AG04449 (cell line): ENCODE results near the gene HMGCL.
"Not testable (repeated sequence)": the region's sequence is repeated elsewhere in the genome, so short reads cannot be mapped to it uniquely, and the experiment has no call there.

Experiments
- CTCF ChIA-PET: fragments of 350-600 bp; formaldehyde crosslinking; extraction: SDS; loops from one replicate; lab custom pipeline; 2021; ENCODE audit warnings: antibody characterized with exemption; lab: Yijun Ruan, JAX
- POLR2A ChIA-PET: fragments of 400-600, 350-600 bp; formaldehyde crosslinking; extraction: SDS; loops from one replicate; lab custom pipeline; 2020; ENCODE audit warnings: antibody characterized with exemption, inconsistent platforms; lab: Yijun Ruan, JAX
- DNase-seq: peaks from one replicate; pipeline ENCODE4 v3.0.0-alpha.2; 2010; ENCODE audit warnings: low read depth, low spot score
- H3K4me3 ChIP-seq: 2 replicates; pipeline ENCODE4 v1.5.1; 2011; ENCODE audit warnings: low read depth, mild to moderate bottlenecking, control low read depth, low read length
- TF ChIP-seq, protein P1 (sequence below): IDR thresholded peaks from one replicate; pipeline ENCODE4 v1.5.1; 2011; ENCODE audit warnings: mild to moderate bottlenecking, moderate library complexity, low read length, control low read depth, inconsistent platforms; ENCODE audit not compliant: insufficient read depth; ENCODE audit errors: missing control alignments

Gene HMGCL

DNA sequence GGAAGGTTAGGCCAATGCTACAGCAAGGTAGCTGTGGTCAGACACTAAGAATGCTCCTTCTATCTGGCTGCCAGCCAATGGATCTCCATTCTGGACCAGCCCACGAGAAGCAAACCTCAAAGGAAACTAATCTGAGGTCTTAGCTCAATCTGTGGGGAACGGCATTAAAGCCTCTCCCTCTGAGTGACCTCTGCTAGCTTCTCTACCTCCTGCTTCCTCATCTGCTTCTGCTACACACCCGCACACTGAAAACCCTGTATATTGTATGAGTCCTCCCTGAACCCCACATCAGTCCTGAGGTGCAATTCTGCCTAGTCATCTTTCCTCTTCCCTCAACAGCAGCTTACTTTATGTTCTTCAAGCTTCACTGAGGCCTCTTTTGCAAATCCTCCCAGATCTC, 17.8 kb downstream of the HMGCL start:
- DNase-seq: no peak
- ChIA-PET CTCF (interaction anchor here (1.0 to 8.7 kb wide), 5 partner anchors 9 to 61 kb away, joined by 3 to 134 read pairs (median 4); partner anchors contain the start of genes FUCA1 and HMGCL), POLR2A (interaction anchor here (1.0 kb wide), 1 partner anchor 18 kb away, joined by 5 read pairs; the partner anchor contains the start of gene HMGCL)
- H3K4me3 ChIP-seq: no peak overlapping the region
- TF ChIP-seq, protein P1, sequence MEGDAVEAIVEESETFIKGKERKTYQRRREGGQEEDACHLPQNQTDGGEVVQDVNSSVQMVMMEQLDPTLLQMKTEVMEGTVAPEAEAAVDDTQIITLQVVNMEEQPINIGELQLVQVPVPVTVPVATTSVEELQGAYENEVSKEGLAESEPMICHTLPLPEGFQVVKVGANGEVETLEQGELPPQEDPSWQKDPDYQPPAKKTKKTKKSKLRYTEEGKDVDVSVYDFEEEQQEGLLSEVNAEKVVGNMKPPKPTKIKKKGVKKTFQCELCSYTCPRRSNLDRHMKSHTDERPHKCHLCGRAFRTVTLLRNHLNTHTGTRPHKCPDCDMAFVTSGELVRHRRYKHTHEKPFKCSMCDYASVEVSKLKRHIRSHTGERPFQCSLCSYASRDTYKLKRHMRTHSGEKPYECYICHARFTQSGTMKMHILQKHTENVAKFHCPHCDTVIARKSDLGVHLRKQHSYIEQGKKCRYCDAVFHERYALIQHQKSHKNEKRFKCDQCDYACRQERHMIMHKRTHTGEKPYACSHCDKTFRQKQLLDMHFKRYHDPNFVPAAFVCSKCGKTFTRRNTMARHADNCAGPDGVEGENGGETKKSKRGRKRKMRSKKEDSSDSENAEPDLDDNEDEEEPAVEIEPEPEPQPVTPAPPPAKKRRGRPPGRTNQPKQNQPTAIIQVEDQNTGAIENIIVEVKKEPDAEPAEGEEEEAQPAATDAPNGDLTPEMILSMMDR: no peak

DNA sequence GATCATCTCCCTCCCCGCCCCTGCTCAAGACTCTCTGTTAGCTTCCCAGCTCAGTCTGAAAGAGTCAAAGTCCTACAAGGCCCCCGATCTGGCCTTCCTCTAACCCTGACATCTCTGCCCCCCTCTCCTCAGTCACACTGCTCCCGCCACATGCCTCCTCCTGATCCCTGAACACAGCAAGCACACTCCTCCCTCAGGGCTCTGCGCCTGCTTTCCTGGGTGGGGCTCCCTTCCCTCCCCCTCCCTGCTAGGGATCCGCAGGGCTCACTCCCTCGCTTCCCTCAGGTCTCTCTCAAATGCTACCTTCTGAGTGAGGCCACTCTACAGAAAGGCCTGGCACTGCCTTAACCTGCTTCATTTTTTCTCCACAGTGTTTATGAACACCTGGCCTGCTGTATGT, 18.9 kb downstream of the HMGCL start:
- TF ChIP-seq, protein P1: no peak
- no peak for DNase-seq
- H3K4me3 ChIP-seq: no peak overlapping the region
- ChIA-PET CTCF (interaction anchor here (1.0 to 8.7 kb wide), 3 partner anchors 10 to 62 kb away, joined by 3 to 134 read pairs (median 4); partner anchors contain the start of genes FUCA1 and HMGCL), POLR2A (no interaction called here)

DNA sequence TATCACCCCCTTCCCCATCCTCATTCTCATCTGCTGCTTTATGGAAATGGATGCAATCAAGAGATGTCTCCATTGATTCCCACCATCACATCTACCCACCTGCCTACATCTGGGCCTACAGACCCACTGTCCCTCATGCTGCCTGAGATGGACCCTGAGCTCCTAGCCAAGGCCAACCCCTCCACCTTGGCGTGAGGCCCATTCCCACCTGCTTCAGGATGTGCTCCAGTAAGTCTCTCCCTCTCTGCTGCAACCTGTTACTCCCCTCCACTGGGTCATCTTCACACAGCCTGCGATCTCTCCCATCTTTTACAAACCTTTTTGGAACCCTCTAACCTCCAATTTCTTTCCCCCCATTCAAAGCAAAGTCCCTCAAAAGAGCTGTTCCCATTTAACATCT, 20.2 kb downstream of the HMGCL start:
- no peak for DNase-seq
- TF ChIP-seq, protein P1: no peak
- ChIA-PET CTCF (interaction anchor here (0.6 to 8.7 kb wide), 2 partner anchors 17 to 33 kb away, joined by 3 to 134 read pairs; partner anchors contain the start of gene HMGCL), POLR2A (no interaction called here)
- H3K4me3 ChIP-seq: no peak overlapping the region

DNA sequence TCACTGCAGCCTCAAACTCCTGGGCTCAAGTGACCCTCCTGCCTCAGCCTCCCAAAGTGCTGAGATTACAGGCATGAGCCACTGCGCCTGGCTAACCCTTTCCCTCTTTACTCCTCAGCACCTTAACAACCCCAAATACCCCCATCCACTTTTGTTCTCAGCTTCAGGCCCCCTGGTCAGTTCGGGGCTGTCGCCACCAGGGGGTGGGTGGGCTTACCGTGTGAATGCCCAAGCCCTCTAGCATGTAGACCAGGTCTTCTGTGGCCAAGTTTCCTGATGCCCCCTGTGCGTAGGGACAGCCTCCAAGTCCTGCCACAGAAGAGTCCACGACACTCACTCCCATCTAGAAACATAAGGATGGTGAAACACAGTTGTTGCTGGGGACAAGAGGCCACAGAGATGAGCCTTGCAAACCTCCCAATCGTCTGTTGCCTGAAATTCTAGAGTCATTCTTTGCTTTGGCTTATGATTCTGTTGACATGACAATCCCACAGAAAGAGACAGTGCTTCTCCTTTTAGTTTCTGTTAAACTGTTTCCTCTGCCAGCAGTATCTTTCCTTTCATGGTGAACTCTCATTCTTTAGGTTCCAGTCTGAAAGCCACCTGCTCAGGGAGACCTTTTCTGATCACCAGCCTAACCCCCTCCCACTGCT, 20.9 kb downstream of the HMGCL start:
- POLR2A ChIA-PET: no interaction called here
- CTCF ChIA-PET: interaction anchor here (8.7 kb wide), 1 partner anchor 17 kb away, joined by 134 read pairs; the partner anchor contains the start of gene HMGCL
- DNase-seq: no peak

DNA sequence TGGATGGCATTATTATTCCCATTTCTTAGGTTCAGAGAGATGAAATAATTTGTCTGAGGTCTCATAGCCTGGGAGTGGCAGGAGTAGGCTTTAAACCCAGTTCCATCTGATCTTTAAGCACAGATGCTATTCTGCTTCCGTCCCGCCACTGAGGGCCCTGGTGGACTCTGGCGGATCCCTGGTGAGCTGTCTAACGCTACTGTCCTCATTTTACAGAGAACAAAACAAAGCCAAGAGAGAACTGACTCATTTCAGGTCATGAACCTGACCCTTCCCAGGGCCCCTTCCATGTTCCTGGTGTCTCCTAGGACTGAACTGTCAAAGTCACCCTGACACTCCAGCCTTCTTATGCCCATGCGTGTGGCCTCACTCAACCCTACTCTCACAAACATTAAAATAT, 21.6 kb downstream of the HMGCL start:
- POLR2A ChIA-PET: interaction anchor here (1.5 kb wide), 1 partner anchor 12 kb away, joined by 6 read pairs; no protein-coding TSS in a partner anchor
- no peak for DNase-seq
- CTCF ChIA-PET: interaction anchor here (8.7 kb wide), 1 partner anchor 18 kb away, joined by 134 read pairs; the partner anchor contains the start of gene HMGCL
- H3K4me3 ChIP-seq: no peak overlapping the region
- TF ChIP-seq, protein P1: no peak

More for the DNA sequence above, 20.9 kb downstream of the HMGCL start:
- TF ChIP-seq, protein P1: no peak
- H3K4me3 ChIP-seq: no peak overlapping the region

DNA sequence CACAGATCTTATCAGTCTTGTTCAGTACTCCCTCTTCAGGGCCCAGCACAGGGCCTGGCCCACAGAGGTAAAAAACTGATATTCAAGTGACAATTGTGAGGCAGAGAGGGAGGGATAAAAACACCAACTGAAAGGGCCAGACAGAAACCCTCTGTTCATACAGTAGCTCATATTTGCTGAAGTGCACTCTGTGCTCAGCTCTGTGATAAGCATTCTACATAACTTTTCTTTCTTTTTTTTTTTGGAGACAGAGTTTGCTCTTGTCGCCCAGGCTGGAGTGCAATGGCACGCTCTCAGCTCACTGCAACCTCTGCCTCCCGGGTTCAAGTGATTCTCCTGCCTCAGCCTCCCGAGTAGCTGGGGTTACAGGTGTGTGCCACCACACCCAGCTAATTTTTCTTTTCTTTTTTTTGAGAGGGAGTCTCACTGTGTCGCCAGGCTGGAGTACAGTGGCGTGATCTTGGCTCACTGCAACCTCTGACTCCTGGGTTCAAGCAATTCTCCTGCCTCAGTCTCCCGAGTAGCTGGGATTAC, 22.4 kb downstream of the HMGCL start:
- H3K4me3 ChIP-seq, DNase-seq: not testable (repeated sequence)
- ChIA-PET CTCF (interaction anchor here (0.8 to 3.1 kb wide), 6 partner anchors 8 to 114 kb away, joined by 3 to 41 read pairs (median 6); partner anchors contain the start of gene HMGCL), POLR2A (interaction anchor here (0.7 to 1.5 kb wide), 2 partner anchors 11 to 22 kb away, joined by 4 to 6 read pairs; no protein-coding TSS in a partner anchor)
